ENCODE measurements around the gene NPAS1.
A peak's percentile ranks its signal among the peaks of the same experiment; 100 is the strongest.

Gene NPAS1

GRCh38 chr19:47021536-47022139 lies 2.0 kb downstream of the NPAS1 start:
- no peak for DNase-seq

GRCh38 chr19:47022140-47022536 lies 2.5 kb downstream of the NPAS1 start:
- no peak for DNase-seq

GRCh38 chr19:47022541-47023447 lies 3.2 kb downstream of the NPAS1 start:
- DNase-seq: no peak

- DNase-seq: no peak
Measured at GRCh38 chr19:47023448-47023794, 3.8 kb downstream of the NPAS1 start.

DNA sequence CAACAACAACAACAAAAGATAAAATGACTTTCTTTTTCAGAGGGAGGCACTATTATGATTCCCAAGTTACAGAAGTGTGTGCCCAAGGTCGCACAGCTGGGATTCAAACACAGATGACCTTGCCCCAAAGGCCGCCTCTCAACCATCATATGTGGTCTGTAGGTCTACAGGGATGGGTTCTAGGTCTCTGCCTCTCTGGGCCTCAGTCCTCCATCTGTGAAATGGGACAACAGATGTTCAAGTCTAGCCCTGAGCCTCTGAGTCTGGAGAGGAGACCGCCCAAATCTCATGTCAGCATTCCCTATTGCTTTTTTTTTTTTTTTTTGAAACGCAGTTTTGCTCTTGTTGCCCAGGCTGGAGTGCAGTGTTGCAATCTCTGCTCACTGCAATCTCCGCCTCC lies 4.9 kb downstream of the NPAS1 start:
- no peak for DNase-seq

GRCh38 chr19:47026156-47026555 lies 6.5 kb downstream of the NPAS1 start:
- no peak for DNase-seq

DNA sequence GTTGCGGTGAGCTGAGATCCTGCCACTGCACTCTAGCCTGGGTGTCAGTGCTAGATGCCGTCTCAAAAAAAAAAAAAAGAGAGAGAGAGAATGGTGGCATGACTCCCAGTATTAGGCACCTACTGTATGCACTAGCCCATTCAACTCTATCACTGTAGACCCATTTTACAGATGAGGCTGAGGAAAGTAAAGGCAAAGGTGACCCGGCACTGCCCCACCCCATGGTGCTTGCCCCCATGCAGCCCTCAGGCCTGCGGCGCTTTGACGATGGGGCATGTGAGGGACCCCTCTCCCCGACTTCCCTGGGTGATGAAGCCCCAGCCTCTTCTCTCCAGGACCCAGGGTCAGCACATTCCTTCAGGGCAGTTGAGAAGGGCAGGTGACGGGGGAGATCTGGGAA lies 7.3 kb downstream of the NPAS1 start:
- no peak for DNase-seq

GRCh38 chr19:47027586-47028088 lies 8.0 kb downstream of the NPAS1 start:
- DNase-seq: no peak

- DNase-seq: no peak
Measured at GRCh38 chr19:47028195-47028601, 8.6 kb downstream of the NPAS1 start.

DNA sequence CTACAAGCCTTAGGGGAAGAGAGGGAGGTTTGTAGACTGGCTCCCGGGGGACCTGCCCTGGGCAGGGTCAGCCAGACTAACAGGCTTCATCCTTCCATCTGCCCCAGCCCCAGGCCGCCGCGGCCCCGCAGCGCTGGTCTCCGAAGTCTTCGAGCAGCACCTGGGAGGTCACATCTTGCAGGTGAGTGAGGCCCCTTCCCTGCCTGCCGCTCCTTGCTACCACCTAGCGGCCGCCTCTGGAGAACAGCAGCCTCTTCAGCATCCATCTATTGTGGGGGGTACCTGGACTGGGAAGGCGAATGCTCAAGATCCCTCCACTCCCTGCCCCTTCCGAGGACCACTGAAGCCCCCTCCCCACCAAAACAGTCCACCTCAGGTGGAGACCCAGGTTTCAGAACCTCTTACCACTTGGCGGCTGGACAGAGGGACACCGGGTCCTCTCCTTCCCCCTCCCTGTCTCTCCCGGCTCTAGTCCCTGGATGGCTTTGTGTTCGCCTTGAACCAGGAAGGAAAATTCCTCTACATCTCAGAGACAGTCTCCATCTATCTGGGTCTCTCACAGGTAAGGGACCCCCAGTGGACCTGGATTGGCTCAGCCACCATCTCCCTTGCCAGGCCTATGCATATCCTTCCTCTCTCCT lies 12.7 kb downstream of the NPAS1 start:
- peak; percentile 57 for DNase-seq

DNA sequence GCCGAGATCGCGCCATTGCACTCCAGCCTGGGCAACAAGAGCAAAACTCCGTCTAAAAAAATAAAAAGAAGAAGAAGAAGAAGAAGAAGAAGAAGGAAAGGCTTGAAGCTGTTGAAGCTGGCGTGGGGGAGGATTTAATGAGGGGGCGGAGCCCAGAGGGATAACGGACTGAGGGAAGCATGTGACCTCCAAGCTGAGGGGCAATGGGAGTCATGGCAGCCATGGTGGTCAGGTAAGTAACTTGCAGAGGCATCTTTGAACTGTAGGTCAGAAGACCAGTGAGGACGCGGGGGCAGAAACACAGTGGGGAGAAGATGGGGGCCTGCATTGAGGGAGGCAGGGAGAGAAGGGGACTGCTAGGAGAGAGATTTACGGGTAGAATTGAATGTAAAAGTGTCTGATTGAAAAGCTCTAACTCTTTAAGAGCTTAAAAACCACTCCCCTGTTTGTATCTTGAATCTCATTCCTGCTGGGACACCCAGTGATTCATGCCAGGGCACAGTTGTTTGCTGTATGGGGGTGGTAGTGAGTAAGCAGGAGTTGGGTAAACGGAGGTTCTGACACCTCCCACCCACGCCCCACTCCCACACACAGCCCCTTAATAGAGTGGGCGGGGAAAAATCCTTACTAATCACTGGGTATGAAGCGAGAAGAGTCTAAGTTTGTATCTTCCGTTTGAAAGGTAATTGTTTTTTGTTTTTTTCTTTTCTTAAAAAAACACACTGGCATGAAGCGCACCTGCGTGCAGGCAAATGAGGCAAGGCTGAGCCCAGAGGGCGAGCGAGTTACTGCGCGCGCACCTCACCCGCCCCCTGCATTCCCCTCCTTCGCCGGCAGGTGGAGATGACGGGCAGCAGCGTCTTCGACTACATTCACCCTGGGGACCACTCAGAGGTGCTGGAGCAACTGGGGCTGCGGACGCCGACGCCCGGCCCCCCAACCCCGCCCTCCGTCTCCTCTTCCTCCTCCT lies 15.8 kb downstream of the NPAS1 start:
- DNase-seq: peak; percentile 93

DNA sequence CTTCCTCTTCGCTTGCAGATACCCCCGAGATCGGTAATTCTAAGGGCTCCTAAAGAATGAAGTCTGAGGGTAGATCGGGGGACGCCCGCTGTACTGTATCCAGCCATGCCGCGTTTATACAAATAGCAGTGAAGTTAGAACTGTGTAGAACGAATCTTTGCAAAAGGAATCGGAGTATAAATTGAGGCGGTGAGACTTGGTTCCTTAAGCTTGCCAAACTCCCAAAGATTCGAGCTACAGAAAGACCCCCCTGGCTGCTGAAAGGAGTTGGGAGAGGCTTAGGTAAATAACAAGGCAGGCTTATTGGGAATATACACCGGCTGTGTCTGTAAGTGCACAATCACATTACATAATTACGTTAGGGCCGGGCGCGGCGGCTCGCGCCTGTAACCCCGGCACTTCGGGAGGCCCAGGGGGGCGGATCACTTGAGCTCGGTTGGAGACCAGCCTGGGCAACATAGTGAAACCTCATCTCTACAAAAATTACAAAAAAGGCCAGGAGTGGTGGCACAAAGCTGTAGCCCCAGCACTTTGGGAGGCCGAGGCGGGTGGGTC lies 16.5 kb downstream of the NPAS1 start:
- DNase-seq: no peak

DNA sequence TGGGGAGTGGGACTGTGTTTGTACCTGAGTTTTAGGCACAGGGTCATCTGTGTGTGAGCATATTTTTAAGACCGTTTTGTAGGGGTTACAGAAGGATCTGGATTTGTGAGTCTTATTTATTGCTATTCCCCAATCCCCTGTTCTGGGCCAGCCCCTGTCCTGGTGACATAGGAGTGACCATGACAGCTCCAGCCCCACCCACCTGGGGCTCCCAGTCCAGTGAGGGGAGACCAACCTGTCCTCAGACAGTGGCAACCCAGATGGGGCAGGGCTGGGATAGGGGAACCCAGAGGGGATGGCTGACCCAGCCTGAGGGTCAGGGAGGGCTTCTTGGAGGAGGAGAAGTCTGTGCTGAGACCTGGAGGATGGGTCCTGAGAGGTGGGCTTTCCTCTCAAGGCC lies 18.1 kb downstream of the NPAS1 start:
- no peak for DNase-seq

- DNase-seq: no peak
Measured at GRCh38 chr19:47039239-47039874, 19.7 kb downstream of the NPAS1 start.

GRCh38 chr19:47040869-47041268 lies 21.2 kb downstream of the NPAS1 start:
- DNase-seq: no peak

- no peak for DNase-seq
Measured at GRCh38 chr19:47044946-47045866, 25.6 kb downstream of the NPAS1 start.

GRCh38 chr19:47045867-47046470 lies 26.3 kb downstream of the NPAS1 start:
- DNase-seq: no peak

DNA sequence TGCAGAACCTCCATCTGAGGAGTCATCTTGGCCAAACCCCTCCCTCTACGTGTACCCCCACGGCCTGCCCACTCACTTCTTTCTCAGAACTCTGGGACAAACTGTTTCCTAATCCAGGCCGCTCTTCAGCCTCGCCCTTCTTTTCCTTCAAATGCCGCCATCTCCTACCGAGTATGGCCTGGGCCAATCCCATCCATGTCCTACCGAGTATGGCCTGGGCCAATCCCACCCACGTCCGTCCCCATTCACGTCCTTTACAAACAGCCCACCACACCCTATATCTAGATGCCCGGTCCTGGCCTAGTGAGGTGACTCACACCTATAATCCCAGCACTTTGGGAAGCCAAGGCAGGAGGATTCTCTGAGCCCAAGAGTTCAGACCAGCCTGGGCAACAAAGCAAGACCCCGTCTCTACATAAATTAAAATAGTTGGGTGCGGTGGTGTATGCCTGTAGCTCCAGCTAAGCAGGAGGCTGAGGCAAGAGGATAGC lies 27.7 kb downstream of the NPAS1 start:
- DNase-seq: no peak

GRCh38 chr19:47047763-47048405 lies 28.2 kb downstream of the NPAS1 start:
- peak; percentile 76 for DNase-seq
